ENCODE measurements around the gene PIP5K1A.
"Not testable (repeated sequence)": the region's sequence is repeated elsewhere in the genome, so short reads cannot be mapped to it uniquely, and the experiment has no call there.

Gene PIP5K1A

GRCh38 chr1:151197863-151198253, 494 bp upstream of the PIP5K1A start:
- H3K9me3 ChIP-seq (replicated peaks in 1 of 11), result no peaks in the 10 kb centered on the region
- peak overlapping the region; percentile 81 to 100 (median 91) for H3K4me3 ChIP-seq
- H3K9ac ChIP-seq, result peak overlapping the region; percentile 31 to 97 (median 93); a peak in 20 of 22 replicates
- peaks cover 6 to 23% (median 14%) of the 10 kb centered on the region in 11 experiments; a peak in 21 of 22 replicates for H3K36me3 ChIP-seq
- peaks cover 20 to 36% (median 32%) of the 10 kb centered on the region in 11 experiments; a peak in 21 of 22 replicates for H4K20me1 ChIP-seq
- H3K27ac ChIP-seq, result peak overlapping the region; percentile 19 to 97 (median 93); a peak in 19 of 22 replicates
- H3K4me2 ChIP-seq, result peak overlapping the region; percentile 61 to 99 (median 89)
- H3K4me1 ChIP-seq, result peaks cover 33 to 52% (median 41%) of the 10 kb centered on the region in 10 experiments
- no peaks in the 10 kb centered on the region for H3K27me3 ChIP-seq
- no peak for TF ChIP-seq Cebpa-rat (IDR thresholded peaks at IDR 0.05)

GRCh38 chr1:151199873-151200581, 1.7 kb downstream of the PIP5K1A start:
- Histone ChIP-seq H3K4me1 (peaks cover 35 to 53% (median 42%) of the 10 kb centered on the region in 10 experiments), H3K9ac (peak overlapping the region; percentile 87 to 97 (median 93)), H3K4me2 (peak overlapping the region; percentile 86 to 99 (median 95)), H3K36me3 (peaks cover 23 to 45% (median 35%) of the 10 kb centered on the region in 11 experiments), H3K9me3 (replicated peaks in 1 of 11) (no peaks in the 10 kb centered on the region), H3K27ac (peak overlapping the region; percentile 86 to 97 (median 93); a peak in 21 of 22 replicates), H3K4me3 (peak overlapping the region; percentile 81 to 100 (median 91)), H4K20me1 (peaks cover 40 to 58% (median 54%) of the 10 kb centered on the region in 11 experiments; a peak in 21 of 22 replicates), H3K27me3 (no peaks in the 10 kb centered on the region)
- no peak for TF ChIP-seq Cebpa-rat (IDR thresholded peaks at IDR 0.05)

- H3K27ac ChIP-seq; H3K9me3 ChIP-seq (replicated peaks in 1 of 11); H3K27me3 ChIP-seq; H3K4me3 ChIP-seq: not testable (repeated sequence)
- peaks cover 73 to 99% (median 90%) of the 10 kb centered on the region in 11 experiments for H3K36me3 ChIP-seq
- H4K20me1 ChIP-seq, result peaks cover 77 to 100% (median 100%) of the 10 kb centered on the region in 11 experiments
- peak overlapping the region in 3 of 11 experiments; percentile 1 to 11 (median 6); a peak in 1 of 22 replicates for H3K4me2 ChIP-seq
- H3K4me1 ChIP-seq, result peaks cover 21 to 39% (median 28%) of the 10 kb centered on the region in 10 experiments
- H3K9ac ChIP-seq, result peak overlapping the region in 1 of 11 experiments; percentile 24; a peak in 2 of 22 replicates
Measured at GRCh38 chr1:151205381-151205965, 7.1 kb downstream of the PIP5K1A start.

GRCh38 chr1:151210830-151211229, 12.5 kb downstream of the PIP5K1A start:
- Histone ChIP-seq H3K9ac (peak overlapping the region in 1 of 11 experiments; percentile 19; a peak in 2 of 22 replicates), H3K9me3 (replicated peaks in 1 of 11) (no peaks in the 10 kb centered on the region), H3K4me1 (peaks cover 0 to 29% (median under 1%) of the 10 kb centered on the region in 10 experiments; a peak in 10 of 20 replicates), H4K20me1 (peaks cover 72 to 100% (median 100%) of the 10 kb centered on the region in 11 experiments), H3K4me2 (no peak overlapping the region), H3K4me3 (no peak overlapping the region), H3K27me3 (no peaks in the 10 kb centered on the region), H3K36me3 (peaks cover 84 to 99% (median 94%) of the 10 kb centered on the region in 11 experiments), H3K27ac (no peak overlapping the region)
- TF ChIP-seq Cebpa-rat (IDR thresholded peaks at IDR 0.05), result no peak

- TF ChIP-seq Cebpa-rat (IDR thresholded peaks at IDR 0.05), result no peak
- Histone ChIP-seq H3K27me3 (no peaks in the 10 kb centered on the region), H3K27ac (no peak overlapping the region), H3K4me2 (peak overlapping the region in 2 of 11 experiments; percentile 21 to 23; a peak in 2 of 22 replicates), H4K20me1 (peaks cover 74 to 100% (median 100%) of the 10 kb centered on the region in 11 experiments), H3K36me3 (peaks cover 73 to 97% (median 90%) of the 10 kb centered on the region in 11 experiments), H3K9me3 (replicated peaks in 1 of 11) (no peaks in the 10 kb centered on the region), H3K4me1 (peaks cover 0 to 29% (median 0%) of the 10 kb centered on the region in 10 experiments; a peak in 7 of 20 replicates), H3K9ac (no peak overlapping the region; a peak in 1 of 22 replicates), H3K4me3 (no peak overlapping the region)
Measured at GRCh38 chr1:151211972-151212705, 13.8 kb downstream of the PIP5K1A start.

GRCh38 chr1:151213560-151213959, 15.2 kb downstream of the PIP5K1A start:
- no peak overlapping the region for H3K9ac ChIP-seq
- H3K27ac ChIP-seq, result no peak overlapping the region
- peaks cover 63 to 97% (median 90%) of the 10 kb centered on the region in 11 experiments for H3K36me3 ChIP-seq
- H3K9me3 ChIP-seq (replicated peaks in 1 of 11), result no peaks in the 10 kb centered on the region
- H3K27me3 ChIP-seq, result no peaks in the 10 kb centered on the region
- no peak overlapping the region for H3K4me3 ChIP-seq
- no peak overlapping the region for H3K4me2 ChIP-seq
- peaks cover 76 to 100% (median 100%) of the 10 kb centered on the region in 11 experiments for H4K20me1 ChIP-seq
- no peak for TF ChIP-seq Cebpa-rat (IDR thresholded peaks at IDR 0.05)
- H3K4me1 ChIP-seq, result peaks cover 0 to 29% (median 0%) of the 10 kb centered on the region in 10 experiments; a peak in 7 of 20 replicates

GRCh38 chr1:151221616-151222015, 23.3 kb downstream of the PIP5K1A start:
- Histone ChIP-seq H4K20me1 (peaks cover 55 to 100% (median 95%) of the 10 kb centered on the region in 11 experiments), H3K36me3 (peaks cover 61 to 99% (median 92%) of the 10 kb centered on the region in 11 experiments), H3K9me3 (replicated peaks in 1 of 11) (no peaks in the 10 kb centered on the region), H3K4me3 (no peak overlapping the region), H3K27ac (no peak overlapping the region), H3K9ac (no peak overlapping the region), H3K4me2 (no peak overlapping the region), H3K27me3 (no peaks in the 10 kb centered on the region), H3K4me1 (no peaks in the 10 kb centered on the region; a peak in 1 of 20 replicates)
- TF ChIP-seq Cebpa-rat (IDR thresholded peaks at IDR 0.05), result no peak

GRCh38 chr1:151222130-151222529, 23.8 kb downstream of the PIP5K1A start:
- Histone ChIP-seq H3K4me3 (no peak overlapping the region), H3K27me3 (no peaks in the 10 kb centered on the region), H3K4me2 (no peak overlapping the region), H3K36me3 (peaks cover 64 to 99% (median 94%) of the 10 kb centered on the region in 11 experiments), H3K9me3 (replicated peaks in 1 of 11) (no peaks in the 10 kb centered on the region), H4K20me1 (peaks cover 50 to 100% (median 95%) of the 10 kb centered on the region in 11 experiments), H3K9ac (no peak overlapping the region), H3K27ac (no peak overlapping the region), H3K4me1 (no peaks in the 10 kb centered on the region; a peak in 1 of 20 replicates)
- TF ChIP-seq Cebpa-rat (IDR thresholded peaks at IDR 0.05), result no peak
